Stomach (tissue), 19 donors: Measurements from ENCODE around the gene TBC1D4. TPM values are rescaled to one million over a fixed set of nuclear protein-coding genes. Genes with fewer than 3 reads are reported as not detected.
A peak's percentile ranks its signal among the peaks of the same experiment; 100 is the strongest.

Experiments
- DNase-seq, 2 donors: peaks; one replicate each; pipeline versions ENCODE4 v3.0.0 to v3.0.0-alpha.2; 2013 to 2019
- H3K27ac ChIP-seq, 5 donors: fragments of 200-600 bp in 4 of 5; sonication (generic) in 4 of 5; one replicate each; pipeline ENCODE4 v1.5.1; 2013 to 2019; ENCODE audit warnings: mild to moderate bottlenecking in 1 of 5, moderate library complexity in 1 of 5
- H3K27me3 ChIP-seq, 3 donors: fragments of 200-600 bp; sonication (generic); one replicate each; pipeline ENCODE4 v1.5.1; 2017 to 2019; ENCODE audit warnings: mixed run types in 1 of 3
- H3K36me3 ChIP-seq, 4 donors: fragments of 200-600 bp; sonication (generic); 1 replicate in 3 of 4; 2 replicates in 1 of 4; pipeline ENCODE4 v1.5.1; 2016 to 2019
- H3K4me1 ChIP-seq, 4 donors: fragments of 200-600 bp; sonication (generic); one replicate each; pipeline ENCODE4 v1.5.1; 2016 to 2019
- H3K4me3 ChIP-seq, 4 donors: fragments of 200-600 bp; sonication (generic) in 3 of 4; one replicate each; pipeline ENCODE4 v1.5.1; 2016 to 2019; ENCODE audit warnings: mild to moderate bottlenecking in 1 of 4
- H3K9me3 ChIP-seq, 4 donors: fragments of 200-600 bp; sonication (generic); one replicate each; pipeline ENCODE4 v1.5.1; 2016 to 2019
- CTCF ChIP-seq, 7 experiments: fragments of 450-650 bp in 4 of 7; fragments of 200-600 bp in 3 of 7; sonication (generic) in 3 of 7; IDR thresholded peaks; one replicate each; pipeline ENCODE4 v1.5.1; 2016 to 2019; ENCODE audit warnings: antibody characterized with exemption in 7 of 7, control low read depth in 2 of 7, mild to moderate bottlenecking in 1 of 7
- EP300 ChIP-seq: sonication (generic); formaldehyde crosslinking; IDR thresholded peaks from one replicate; pipeline ENCODE4 v1.6.1; 2017; ENCODE audit warnings: antibody characterized with exemption
- POLR2A ChIP-seq, 4 donors: fragments of 450-650 bp; IDR thresholded peaks; one replicate each; pipeline ENCODE4 v1.6.1; 2016; ENCODE audit warnings: antibody characterized with exemption in 4 of 4, control low read depth in 2 of 4, mild to moderate bottlenecking in 1 of 4, moderate library complexity in 1 of 4
- POLR2AphosphoS5 ChIP-seq, 3 donors: sonication (generic); formaldehyde crosslinking; IDR thresholded peaks; one replicate each; pipeline ENCODE4 v1.6.1; 2016; ENCODE audit warnings: antibody characterized with exemption in 3 of 3
- WGBS, 5 donors: extraction: QIAGEN DNeasy Blood & Tissue Kit in 3 of 5; methylation state at CpG; one replicate each; pipeline versions ENCODE4 v1.1.5 to v1.1.7; 2013 to 2018; 5-methylcytosine and 5-hydroxymethylcytosine counted together
- intact Hi-C: fragments of 100-400 bp; cut with DNase I; formaldehyde crosslinking; loops from one replicate; pipeline ENCODE4 v1.15.1; 2023; ENCODE audit warnings: low total_unique reads
- long read RNA-seq, 10 donors: transcript quantifications; one replicate each; lab custom pipeline, GENCODE V29; 2026
- polyA plus RNA-seq, 3 donors: library from polyadenylated mRNA; stranded (reverse); fragments of 200-250 nt; gene quantifications; one replicate each; pipeline ENCODE4 v1.2.3, GENCODE V29; 2013
- total RNA-seq, 5 donors: library from RNA; depleted of rRNA; stranded (reverse); fragments of >200 nt; gene quantifications; one replicate each; pipeline versions ENCODE4 v1.1.0 to v1.2.3, GENCODE V29; 2014 to 2016
- donor health status: healthy with polysubstance abuse.
- donor health status: Bipolar disorder and iron deficiency.
- donor health status: healthy.

Gene TBC1D4
- total RNA-seq (10 to 100 TPM; 26.8 to 47.8 (median 39.1) TPM), polyA plus RNA-seq (1 to 10 TPM; 4.9 to 7.2 (median 6.2) TPM)
- long read RNA-seq, donor 1, result 0 reads
- long read RNA-seq, donor 2, result 0 reads
- long read RNA-seq, donor 3, result 0 reads
- long read RNA-seq, donor 4, result 0 reads
- long read RNA-seq, donor 5, full-length matches to known transcripts, result 1 of 6 reads
- long read RNA-seq, donor 5, partial matches to known transcripts, result 5 of 6 reads
- long read RNA-seq, donor 5, other reads (novel, unspliced or antisense), result 0 of 6 reads
- long read RNA-seq, donor 6, full-length matches to known transcripts, result 1 of 1 reads
- long read RNA-seq, donor 6, partial matches to known transcripts, result 0 of 1 reads
- long read RNA-seq, donor 6, other reads (novel, unspliced or antisense), result 0 of 1 reads
- long read RNA-seq, donor 7, result 0 reads
- long read RNA-seq, donor 8, full-length matches to known transcripts, result 1 of 1 reads
- long read RNA-seq, donor 8, partial matches to known transcripts, result 0 of 1 reads
- long read RNA-seq, donor 8, other reads (novel, unspliced or antisense), result 0 of 1 reads
- long read RNA-seq, donor 9, full-length matches to known transcripts, result 1 of 8 reads
- long read RNA-seq, donor 9, partial matches to known transcripts, result 7 of 8 reads
- long read RNA-seq, donor 9, other reads (novel, unspliced or antisense), result 0 of 8 reads
- long read RNA-seq, donor 10, result 0 reads

DNA sequence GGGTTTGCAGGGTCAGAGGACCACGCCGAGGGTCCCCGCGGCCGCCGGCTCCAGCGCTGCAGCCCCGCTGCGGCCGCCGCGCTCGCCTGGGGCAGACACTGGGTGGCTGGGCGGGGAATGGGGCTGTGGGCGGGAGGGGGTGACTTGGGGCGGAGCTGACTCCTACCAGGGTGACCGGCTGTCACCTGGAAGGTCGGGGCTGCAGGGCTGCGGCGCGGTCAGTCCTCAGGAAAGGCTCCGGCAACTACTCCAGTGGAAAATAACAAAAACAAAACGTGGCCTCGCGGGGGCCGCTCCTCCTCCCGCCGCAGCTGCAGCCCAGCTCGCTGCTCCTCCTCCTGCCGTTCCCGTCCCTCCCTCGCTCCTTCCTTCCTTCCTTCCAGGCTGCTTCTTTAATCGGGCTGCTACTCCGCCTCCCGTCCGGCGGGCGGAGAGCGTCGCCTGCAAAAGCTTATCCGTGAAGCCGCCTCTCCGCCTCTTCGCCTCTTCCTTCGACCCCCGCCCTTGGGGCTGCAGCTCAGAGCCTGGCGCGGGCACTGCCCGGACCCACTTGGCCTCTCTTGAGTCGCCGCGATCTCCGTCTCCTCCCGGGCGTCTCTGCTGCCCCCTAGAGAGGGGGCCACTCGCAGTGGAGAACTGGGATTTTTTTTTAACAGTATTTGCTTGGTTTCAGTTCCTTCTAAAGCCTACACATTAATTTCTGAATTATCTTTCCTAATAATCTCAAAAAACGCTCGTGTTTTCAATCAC is at the start of gene TBC1D4:
TSS of gene TBC1D4 (minus strand) at position 100 of the 750 bp plus-strand sequence. CDS start 402 bp downstream, outside the sequence.
- H3K4me1 ChIP-seq, result peaks cover 7 to 43% (median 20%) of the 10 kb centered on the region in 4 donors
- peak within 1 kb of the TSS; percentile 89 to 99 (median 92) for H3K4me3 ChIP-seq
- intact Hi-C loops, result loop anchor here (10.0 kb wide), 1 partner anchor 107 kb away; no protein-coding TSS in a partner anchor
- H3K36me3 ChIP-seq, result no peaks in the 10 kb centered on the region
- peak; percentile 83 to 95 for DNase-seq
- H3K9me3 ChIP-seq, result no peaks in the 10 kb centered on the region
- 0 to 1% (median 0%) methylated on average over 30 to 58 of the region's 58 CpGs for WGBS, 5 donors
- H3K27ac ChIP-seq, result peak within 1 kb of the TSS; percentile 77 to 95 (median 85)
- TF ChIP-seq POLR2AphosphoS5 (IDR thresholded peaks at IDR 0.05) (peak in 2 of 3 donors; percentile 22 to 73), EP300 (no peak), CTCF (IDR thresholded peaks at IDR 0.05) (peak in 5 of 7 experiments; percentile 38 to 82 (median 70)), POLR2A (IDR thresholded peaks at IDR 0.05) (no peak)
- H3K27me3 ChIP-seq, result peaks cover 0 to 14% (median 0%) of the 10 kb centered on the region in 3 donors

- peaks cover 0 to 56% (median 36%) of the 10 kb centered on the region in 4 donors for H3K36me3 ChIP-seq
- peaks cover 0 to 24% (median 15%) of the 10 kb centered on the region in 4 donors for H3K4me1 ChIP-seq
- no peaks in the 10 kb centered on the region for H3K27me3 ChIP-seq
- DNase-seq, result no peak
- no peak overlapping the region for H3K4me3 ChIP-seq
- H3K27ac ChIP-seq, result no peak overlapping the region
- intact Hi-C loops, result no loop called here
- H3K9me3 ChIP-seq, result no peaks in the 10 kb centered on the region
- TF ChIP-seq POLR2A (IDR thresholded peaks at IDR 0.05), result no peak
- no peak for TF ChIP-seq POLR2AphosphoS5 (IDR thresholded peaks at IDR 0.05)
- no peak for TF ChIP-seq EP300
- no peak for TF ChIP-seq CTCF (IDR thresholded peaks at IDR 0.05)
Measured at GRCh38 chr13:75530549-75530961, 48.6 kb upstream of the TBC1D4 start.

GRCh38 chr13:75521956-75522355 is 40.0 kb upstream of the TBC1D4 start:
- TF ChIP-seq EP300 (no peak), POLR2AphosphoS5 (IDR thresholded peaks at IDR 0.05) (no peak), CTCF (IDR thresholded peaks at IDR 0.05) (no peak), POLR2A (IDR thresholded peaks at IDR 0.05) (no peak)
- H3K4me1 ChIP-seq, result no peaks in the 10 kb centered on the region
- intact Hi-C loops, result no loop called here

More at GRCh38 chr13:75521956-75522355, 40.0 kb upstream of the TBC1D4 start:
- H3K27me3 ChIP-seq, result no peaks in the 10 kb centered on the region
- WGBS, 5 donors, result 78 to 93% (median 84%) methylated on average over 3 of the region's 3 CpGs
- no peak for DNase-seq
- H3K4me3 ChIP-seq, result no peak overlapping the region
- H3K9me3 ChIP-seq, result no peaks in the 10 kb centered on the region
- no peak overlapping the region for H3K27ac ChIP-seq
- peaks cover 0 to 19% (median 16%) of the 10 kb centered on the region in 4 donors for H3K36me3 ChIP-seq
